Natural killer cell treated with Interleukin-12 subunit alpha and Interleukin-12 subunit beta and Interleukin-15 and Interleukin-18, amount 100 ng/mL, for 72 hours (primary cell): ENCODE results near the gene MMP24. TPM values are rescaled to one million over a fixed set of nuclear protein-coding genes. Genes with fewer than 3 reads are reported as not detected.
A peak's percentile ranks its signal among the peaks of the same experiment; 100 is the strongest.

Source experiments
- ATAC-seq, 2 donors: fragments of 150-1000 bp; cut with Tn5 transposase in 1 of 2; sonication (Bioruptor Pico), chemical (Tn5 transposase) in 1 of 2; 2 replicates each; pipeline ENCODE4 v1.10.0; 2021
- DNase-seq: peaks from one replicate; pipeline ENCODE4 v3.0.0; 2022; ENCODE audit warnings: low spot score
- H3K27ac Mint-ChIP-seq, 2 donors: 1 replicate in 1 of 2; 2 replicates in 1 of 2; pipeline ENCODE4 v1.8.0; 2022; ENCODE audit warnings: mixed read lengths in 2 of 2, mild to moderate bottlenecking in 1 of 2, moderate library complexity in 1 of 2
- H3K27me3 Mint-ChIP-seq, 2 donors: 1 replicate in 1 of 2; 2 replicates in 1 of 2; pipeline ENCODE4 v1.8.0; 2022; ENCODE audit warnings: mixed read lengths in 2 of 2
- H3K36me3 Mint-ChIP-seq: one replicate; pipeline ENCODE4 v1.8.0; 2022; ENCODE audit warnings: mixed read lengths
- H3K4me1 Mint-ChIP-seq, 2 donors: 1 replicate in 1 of 2; 2 replicates in 1 of 2; pipeline ENCODE4 v1.8.0; 2022; ENCODE audit warnings: low read depth in 2 of 2, mixed read lengths in 2 of 2, mild to moderate bottlenecking in 1 of 2
- H3K4me3 Mint-ChIP-seq: one replicate; pipeline ENCODE4 v1.8.0; 2022; ENCODE audit warnings: mixed read lengths
- H3K9me3 Mint-ChIP-seq: 2 replicates; pipeline ENCODE4 v1.8.0; 2022; ENCODE audit warnings: mixed read lengths
- total RNA-seq, 2 donors: library from RNA; stranded (reverse); gene quantifications; one replicate each; pipeline ENCODE4 v1.2.3, GENCODE V29; 2022

Gene MMP24
- total RNA-seq, 2 donors from 2014 or later, result not detected

GRCh38 chr20:35292504-35293285 is 66.2 kb downstream of the MMP24 start:
- ATAC-seq, result no peak
- peaks cover 6 to 12% of the 10 kb centered on the region in 2 donors for H3K4me1 Mint-ChIP-seq
- H3K9me3 Mint-ChIP-seq, result no peaks in the 10 kb centered on the region
- no peak overlapping the region for H3K27ac Mint-ChIP-seq
- no peaks in the 10 kb centered on the region for H3K36me3 Mint-ChIP-seq
- H3K27me3 Mint-ChIP-seq, result peaks cover 0 to 2% of the 10 kb centered on the region in 2 donors
- no peak for DNase-seq
- H3K4me3 Mint-ChIP-seq, result no peak overlapping the region

DNA sequence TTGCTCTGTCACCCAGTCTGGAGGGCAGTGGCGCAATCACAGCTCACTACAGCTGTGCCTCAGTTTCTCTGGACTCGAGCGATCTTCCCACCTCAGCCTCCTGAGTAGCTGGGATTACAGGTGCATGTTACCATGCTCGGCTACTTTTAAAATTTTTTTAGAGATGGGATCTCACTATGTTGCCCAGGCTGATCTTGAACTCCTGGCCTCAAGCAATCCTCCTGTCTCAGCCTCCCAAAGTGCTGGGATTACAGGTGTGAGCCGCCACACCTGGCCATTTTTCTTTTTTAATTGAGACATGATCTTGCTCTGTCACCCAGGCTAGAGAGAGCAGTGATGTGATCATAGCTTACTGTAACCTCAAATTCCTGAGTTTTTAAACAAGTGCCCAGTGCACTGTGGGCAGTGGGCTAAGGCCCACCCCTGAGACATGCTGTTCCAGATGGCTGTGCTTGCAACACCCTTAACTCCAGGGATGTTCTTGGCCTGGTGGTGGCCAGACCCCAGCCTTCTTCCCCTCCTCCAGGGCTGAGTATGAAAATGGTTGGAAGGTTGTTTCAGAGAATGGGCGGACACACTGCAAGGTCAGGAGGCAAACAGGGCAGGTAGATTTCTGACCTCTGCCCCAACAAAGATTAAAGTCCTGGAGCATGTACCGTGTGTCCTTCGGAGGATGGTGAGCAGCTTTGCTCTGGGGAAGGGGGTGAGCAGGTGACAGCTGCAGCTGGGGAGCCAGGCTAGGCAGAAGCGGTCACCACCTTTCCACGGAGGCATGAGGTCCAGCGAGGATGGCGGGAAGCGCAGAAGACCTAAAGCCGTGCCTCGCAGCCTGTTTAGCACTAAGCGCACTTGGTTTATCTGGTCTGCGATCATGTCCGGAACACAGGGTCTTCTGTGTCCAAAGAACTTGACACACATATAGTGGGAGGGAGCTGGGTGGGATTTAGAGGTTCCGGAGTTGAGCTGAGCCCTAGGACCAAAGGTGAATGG is 67.1 kb downstream of the MMP24 start:
- Mint-ChIP-seq H3K27ac (peak overlapping the region in 1 of 2 donors; percentile 35), H3K4me3 (no peak overlapping the region), H3K9me3 (no peaks in the 10 kb centered on the region), H3K27me3 (peaks cover 0 to 2% of the 10 kb centered on the region in 2 donors), H3K4me1 (peaks cover 6 to 12% of the 10 kb centered on the region in 2 donors), H3K36me3 (no peaks in the 10 kb centered on the region)
- ATAC-seq (no peak), DNase-seq (no peak)

GRCh38 chr20:35294293-35294685 is 67.8 kb downstream of the MMP24 start:
- H3K36me3 Mint-ChIP-seq, result no peaks in the 10 kb centered on the region
- H3K27me3 Mint-ChIP-seq, result peaks cover 0 to 2% of the 10 kb centered on the region in 2 donors
- ATAC-seq (no peak), DNase-seq (no peak)
- peaks cover 6 to 15% of the 10 kb centered on the region in 2 donors for H3K4me1 Mint-ChIP-seq
- H3K27ac Mint-ChIP-seq, result no peak overlapping the region
- H3K9me3 Mint-ChIP-seq, result no peaks in the 10 kb centered on the region
- H3K4me3 Mint-ChIP-seq, result no peak overlapping the region

- no peak for DNase-seq
- no peaks in the 10 kb centered on the region for H3K36me3 Mint-ChIP-seq
- no peak overlapping the region for H3K4me3 Mint-ChIP-seq
- ATAC-seq, result peak; percentile 42 to 52
- peaks cover 6 to 15% of the 10 kb centered on the region in 2 donors for H3K4me1 Mint-ChIP-seq
- peaks cover 0 to 2% of the 10 kb centered on the region in 2 donors for H3K27me3 Mint-ChIP-seq
- no peaks in the 10 kb centered on the region for H3K9me3 Mint-ChIP-seq
- H3K27ac Mint-ChIP-seq, result no peak overlapping the region
These were observed 68.6 kb downstream of the MMP24 start for GRCh38 chr20:35295058-35295457.

- Mint-ChIP-seq H3K9me3 (no peaks in the 10 kb centered on the region), H3K27ac (no peak overlapping the region), H3K27me3 (peaks cover 0 to 2% of the 10 kb centered on the region in 2 donors), H3K4me3 (no peak overlapping the region), H3K36me3 (no peaks in the 10 kb centered on the region), H3K4me1 (peaks cover 6 to 15% of the 10 kb centered on the region in 2 donors)
- no peak for ATAC-seq
- DNase-seq, result no peak
These were observed 69.2 kb downstream of the MMP24 start for GRCh38 chr20:35295674-35296073.

GRCh38 chr20:35296101-35296554 is 69.6 kb downstream of the MMP24 start:
- Mint-ChIP-seq H3K9me3 (no peaks in the 10 kb centered on the region), H3K4me1 (peaks cover 6 to 15% of the 10 kb centered on the region in 2 donors), H3K4me3 (no peak overlapping the region), H3K27me3 (peaks cover 0 to 2% of the 10 kb centered on the region in 2 donors), H3K36me3 (no peaks in the 10 kb centered on the region), H3K27ac (no peak overlapping the region)
- no peak for ATAC-seq
- no peak for DNase-seq

GRCh38 chr20:35297155-35297554 is 70.7 kb downstream of the MMP24 start:
- H3K36me3 Mint-ChIP-seq, result no peaks in the 10 kb centered on the region

DNA sequence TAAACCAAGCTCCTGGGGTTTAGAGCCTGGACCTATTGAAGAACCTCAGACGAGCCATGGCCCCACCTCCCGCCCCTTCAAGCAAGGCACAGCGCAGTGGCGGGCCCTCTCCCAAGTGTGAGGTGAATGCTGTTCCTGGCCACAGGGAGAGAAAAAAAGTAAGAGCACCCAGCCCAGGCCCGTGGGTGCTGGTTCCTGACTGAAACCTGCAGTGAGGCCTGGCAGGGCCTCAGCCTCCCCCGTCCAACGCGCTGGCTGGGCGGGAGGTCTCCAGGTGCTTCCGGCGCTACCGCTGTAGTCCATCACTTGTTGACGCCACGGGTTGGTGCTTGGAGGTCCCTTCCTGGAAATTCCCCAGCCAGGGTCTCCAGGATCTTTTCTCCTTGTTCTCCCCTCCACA is 71.2 kb downstream of the MMP24 start:
- H3K27ac Mint-ChIP-seq, result no peak overlapping the region
- H3K9me3 Mint-ChIP-seq, result no peaks in the 10 kb centered on the region
- no peaks in the 10 kb centered on the region for H3K36me3 Mint-ChIP-seq
- no peak overlapping the region for H3K4me3 Mint-ChIP-seq
- H3K4me1 Mint-ChIP-seq, result peaks cover 6 to 15% of the 10 kb centered on the region in 2 donors
- H3K27me3 Mint-ChIP-seq, result peaks cover 0 to 2% of the 10 kb centered on the region in 2 donors
- DNase-seq (no peak), ATAC-seq (no peak)

More at GRCh38 chr20:35297155-35297554, 70.7 kb downstream of the MMP24 start:
- DNase-seq (no peak), ATAC-seq (no peak)
- Mint-ChIP-seq H3K4me1 (peaks cover 6 to 15% of the 10 kb centered on the region in 2 donors), H3K4me3 (no peak overlapping the region), H3K27me3 (peaks cover 0 to 2% of the 10 kb centered on the region in 2 donors), H3K9me3 (no peaks in the 10 kb centered on the region), H3K27ac (no peak overlapping the region)

DNA sequence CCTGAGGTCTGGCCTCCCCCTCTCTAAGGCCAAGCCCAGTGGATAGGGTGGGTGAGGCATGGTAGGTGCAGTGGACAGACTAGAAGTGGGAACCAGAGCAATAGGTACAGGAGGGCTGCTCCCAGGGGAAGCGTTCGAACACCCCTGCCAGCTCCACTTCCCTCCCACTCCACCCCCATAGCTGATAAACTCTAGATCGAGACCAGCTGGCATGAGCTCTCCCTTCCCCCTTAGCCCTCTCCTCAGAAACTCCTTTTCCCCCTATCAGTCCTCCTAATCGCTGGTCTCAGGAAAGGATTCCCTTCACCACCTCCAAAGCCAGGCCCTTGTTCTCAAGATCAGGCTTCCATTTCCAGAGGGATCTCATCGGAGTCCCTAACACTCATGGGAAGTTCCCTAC is 71.8 kb downstream of the MMP24 start:
- H3K27me3 Mint-ChIP-seq, result peaks cover 0 to 2% of the 10 kb centered on the region in 2 donors
- ATAC-seq (no peak), DNase-seq (no peak)
- no peaks in the 10 kb centered on the region for H3K36me3 Mint-ChIP-seq
- H3K4me3 Mint-ChIP-seq, result no peak overlapping the region
- no peak overlapping the region for H3K27ac Mint-ChIP-seq
- H3K4me1 Mint-ChIP-seq, result peaks cover 6 to 15% of the 10 kb centered on the region in 2 donors
- H3K9me3 Mint-ChIP-seq, result no peaks in the 10 kb centered on the region

DNA sequence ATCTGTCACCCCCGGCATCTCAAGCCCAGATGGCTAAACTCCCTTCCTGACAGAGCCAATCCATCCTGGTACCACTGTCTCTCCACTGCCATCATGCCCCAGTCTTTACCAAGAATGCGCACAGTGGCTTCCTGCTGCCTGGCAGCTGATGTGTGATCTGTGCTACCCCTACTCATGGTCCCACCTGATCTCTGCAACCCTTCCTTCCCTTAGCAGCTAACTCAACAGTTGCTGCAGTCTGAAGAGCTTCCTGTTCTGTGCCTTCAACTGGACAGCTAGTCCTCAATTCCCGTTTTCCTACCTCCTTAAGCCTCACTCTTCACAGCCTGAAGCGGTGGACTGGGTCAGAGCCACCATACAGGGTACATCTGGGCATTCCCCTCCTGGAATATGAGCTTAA is 73.3 kb downstream of the MMP24 start:
- DNase-seq, result peak; percentile 8
- Mint-ChIP-seq H3K4me1 (peaks cover 14 to 21% of the 10 kb centered on the region in 2 donors), H3K9me3 (no peaks in the 10 kb centered on the region), H3K36me3 (no peaks in the 10 kb centered on the region), H3K27me3 (no peaks in the 10 kb centered on the region), H3K4me3 (no peak overlapping the region), H3K27ac (no peak overlapping the region)
- ATAC-seq, result no peak

DNA sequence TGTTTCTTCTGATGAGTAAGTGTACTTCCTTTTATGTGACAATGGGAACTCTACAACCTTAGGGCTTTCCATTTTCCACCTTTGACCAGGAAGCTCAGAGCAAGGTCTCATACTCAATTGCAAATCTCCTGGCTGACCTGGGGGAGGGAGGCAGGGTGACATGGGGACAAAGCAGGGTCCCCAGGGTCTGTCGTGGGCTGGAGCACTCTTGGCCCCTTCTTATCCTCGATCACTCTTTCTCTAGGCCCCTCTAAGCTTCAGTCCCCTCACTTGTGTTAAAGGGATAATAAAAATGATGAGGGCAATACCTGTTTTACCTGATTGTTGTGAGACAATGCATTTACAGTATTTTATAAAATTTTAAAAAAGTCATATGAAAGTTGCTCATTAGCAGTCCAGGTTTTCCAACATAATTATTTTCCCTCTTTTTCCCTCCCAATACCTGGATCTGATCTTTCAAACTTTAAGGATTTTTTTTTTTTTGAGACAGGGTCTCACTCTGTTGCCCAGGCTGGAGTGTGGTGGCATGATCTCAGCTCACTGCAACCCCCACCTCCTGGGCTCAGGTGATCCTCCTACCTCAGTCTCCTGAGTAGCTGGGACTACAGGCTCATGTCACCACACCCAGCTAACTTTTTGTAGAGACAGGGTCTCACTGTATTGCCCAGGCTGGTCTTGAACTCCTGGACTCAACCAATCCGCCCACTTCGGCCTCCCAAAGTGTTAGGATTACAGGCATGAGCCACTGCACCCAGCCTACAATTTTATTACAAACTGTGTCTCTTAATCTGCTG is 74.2 kb downstream of the MMP24 start:
- Mint-ChIP-seq H3K9me3 (no peaks in the 10 kb centered on the region), H3K4me3 (no peak overlapping the region), H3K4me1 (peaks cover 17 to 20% of the 10 kb centered on the region in 2 donors), H3K27me3 (no peaks in the 10 kb centered on the region), H3K27ac (no peak overlapping the region), H3K36me3 (no peaks in the 10 kb centered on the region)
- ATAC-seq, result no peak
- DNase-seq, result peak; percentile 31

GRCh38 chr20:35301426-35301825 is 74.9 kb downstream of the MMP24 start:
- H3K36me3 Mint-ChIP-seq, result no peaks in the 10 kb centered on the region
- no peaks in the 10 kb centered on the region for H3K9me3 Mint-ChIP-seq
- H3K4me1 Mint-ChIP-seq, result peaks cover 24% of the 10 kb centered on the region in 2 donors
- ATAC-seq (no peak), DNase-seq (peak; percentile 10)
- H3K27ac Mint-ChIP-seq, result no peak overlapping the region
- no peaks in the 10 kb centered on the region for H3K27me3 Mint-ChIP-seq
- H3K4me3 Mint-ChIP-seq, result no peak overlapping the region
